Fibroblast of mammary gland (primary cell): ENCODE measurements around the gene SLC24A3.

ENCODE experiments used
- DNase-seq: peaks from one replicate; pipeline ENCODE4 v3.0.0-alpha.2; 2010; ENCODE audit warnings: low read depth
- H3K4me3 ChIP-seq: 2 replicates; pipeline ENCODE4 v1.5.1; 2011; ENCODE audit warnings: low read depth, mild to moderate bottlenecking, low read length, moderate library complexity; ENCODE audit not compliant: control insufficient read depth
- TF ChIP-seq, protein P1 (sequence below): conservative IDR thresholded peaks from 2 replicates; pipeline ENCODE4 v1.5.1; 2011; ENCODE audit warnings: low read depth, low read length, inconsistent platforms; ENCODE audit not compliant: control insufficient read depth, insufficient read depth

The SLC24A3 gene

GRCh38 chr20:19712721-19713260, 500.3 kb downstream of the SLC24A3 start:
- H3K4me3 ChIP-seq: no peak overlapping the region
- TF ChIP-seq, protein P1, sequence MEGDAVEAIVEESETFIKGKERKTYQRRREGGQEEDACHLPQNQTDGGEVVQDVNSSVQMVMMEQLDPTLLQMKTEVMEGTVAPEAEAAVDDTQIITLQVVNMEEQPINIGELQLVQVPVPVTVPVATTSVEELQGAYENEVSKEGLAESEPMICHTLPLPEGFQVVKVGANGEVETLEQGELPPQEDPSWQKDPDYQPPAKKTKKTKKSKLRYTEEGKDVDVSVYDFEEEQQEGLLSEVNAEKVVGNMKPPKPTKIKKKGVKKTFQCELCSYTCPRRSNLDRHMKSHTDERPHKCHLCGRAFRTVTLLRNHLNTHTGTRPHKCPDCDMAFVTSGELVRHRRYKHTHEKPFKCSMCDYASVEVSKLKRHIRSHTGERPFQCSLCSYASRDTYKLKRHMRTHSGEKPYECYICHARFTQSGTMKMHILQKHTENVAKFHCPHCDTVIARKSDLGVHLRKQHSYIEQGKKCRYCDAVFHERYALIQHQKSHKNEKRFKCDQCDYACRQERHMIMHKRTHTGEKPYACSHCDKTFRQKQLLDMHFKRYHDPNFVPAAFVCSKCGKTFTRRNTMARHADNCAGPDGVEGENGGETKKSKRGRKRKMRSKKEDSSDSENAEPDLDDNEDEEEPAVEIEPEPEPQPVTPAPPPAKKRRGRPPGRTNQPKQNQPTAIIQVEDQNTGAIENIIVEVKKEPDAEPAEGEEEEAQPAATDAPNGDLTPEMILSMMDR: no peak
- no peak for DNase-seq

DNA sequence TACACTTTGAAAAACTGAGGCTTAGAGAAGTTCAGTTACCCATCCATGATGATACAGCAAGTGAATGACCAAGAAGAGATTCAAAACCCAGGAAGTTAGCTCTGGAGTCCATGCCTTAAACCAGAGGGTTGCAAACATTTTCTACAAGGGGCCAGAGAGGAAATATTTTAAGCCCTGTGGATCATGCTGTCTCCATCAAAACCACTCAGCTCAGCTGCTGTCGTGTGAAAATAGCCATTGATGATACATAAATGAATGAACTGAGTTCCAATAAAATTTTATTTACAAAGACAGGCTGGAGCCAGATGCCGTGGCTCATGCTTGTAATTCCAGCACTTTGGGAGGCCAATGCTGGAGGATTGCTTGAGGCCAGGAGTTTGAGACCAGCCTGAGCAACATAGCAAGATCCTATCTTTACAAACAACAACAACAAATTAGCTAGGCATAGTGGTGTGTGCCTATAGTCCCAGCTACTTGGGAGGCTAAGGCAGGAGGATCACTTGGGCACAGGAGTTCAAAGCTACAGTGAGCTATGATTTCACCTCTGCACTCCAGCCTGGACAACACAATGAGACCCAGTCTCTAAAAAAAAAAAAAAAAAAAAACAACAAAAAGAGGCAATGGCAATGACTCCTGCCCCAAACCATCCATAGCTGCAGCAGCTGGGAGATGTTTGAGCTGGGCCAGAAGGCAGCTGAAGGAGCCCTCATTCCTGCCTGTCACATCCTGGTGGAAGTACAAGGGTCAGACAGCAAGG, 501.6 kb downstream of the SLC24A3 start:
- DNase-seq: no peak
- TF ChIP-seq, protein P1: no peak
- no peak overlapping the region for H3K4me3 ChIP-seq

- TF ChIP-seq, protein P1: no peak
- no peak for DNase-seq
Measured at GRCh38 chr20:19714579-19714840, 502.1 kb downstream of the SLC24A3 start.

DNA sequence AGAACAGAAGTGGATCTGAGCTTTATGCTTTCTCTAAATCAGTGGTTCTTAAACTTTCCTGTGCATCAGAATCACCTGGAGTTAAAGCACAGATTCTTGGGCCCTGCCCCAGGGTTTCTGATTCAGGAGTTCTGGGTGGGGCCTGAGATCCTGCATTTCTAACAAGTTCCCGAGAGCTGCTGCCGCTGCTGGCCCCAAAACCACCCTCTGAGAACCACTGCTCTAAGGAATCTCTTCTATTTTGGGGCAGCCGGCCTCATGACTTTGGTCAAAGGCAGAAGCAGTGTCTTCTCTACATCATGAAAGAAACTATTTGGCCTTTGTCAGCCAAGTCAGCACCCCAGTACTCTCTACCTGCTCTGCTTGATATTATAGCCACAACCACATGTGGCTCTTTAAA, 503.5 kb downstream of the SLC24A3 start:
- DNase-seq: no peak
- no peak overlapping the region for H3K4me3 ChIP-seq
- TF ChIP-seq, protein P1: no peak

More at GRCh38 chr20:19714579-19714840, 502.1 kb downstream of the SLC24A3 start:
- no peak overlapping the region for H3K4me3 ChIP-seq

DNA sequence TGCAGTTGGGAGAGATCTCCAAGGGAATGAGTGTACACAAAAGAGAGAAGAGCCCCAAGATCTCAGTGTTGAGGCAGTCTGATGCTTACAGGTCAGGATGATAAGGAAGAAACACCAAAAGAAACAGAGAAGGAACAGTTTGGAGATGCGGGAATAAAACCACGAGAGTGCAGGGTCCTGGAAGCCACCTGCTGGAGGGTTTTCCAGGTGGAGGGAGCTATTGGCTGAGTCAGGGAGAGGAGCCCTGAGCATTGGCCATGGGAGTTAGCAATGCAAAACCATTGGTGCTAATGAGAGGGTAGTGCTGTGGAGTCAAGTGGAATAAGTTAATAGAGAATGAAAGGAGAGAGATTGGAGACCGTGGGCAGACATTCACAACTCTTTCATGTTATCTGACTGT, 506.4 kb downstream of the SLC24A3 start:
- DNase-seq: no peak
- TF ChIP-seq, protein P1: no peak
- no peak overlapping the region for H3K4me3 ChIP-seq

DNA sequence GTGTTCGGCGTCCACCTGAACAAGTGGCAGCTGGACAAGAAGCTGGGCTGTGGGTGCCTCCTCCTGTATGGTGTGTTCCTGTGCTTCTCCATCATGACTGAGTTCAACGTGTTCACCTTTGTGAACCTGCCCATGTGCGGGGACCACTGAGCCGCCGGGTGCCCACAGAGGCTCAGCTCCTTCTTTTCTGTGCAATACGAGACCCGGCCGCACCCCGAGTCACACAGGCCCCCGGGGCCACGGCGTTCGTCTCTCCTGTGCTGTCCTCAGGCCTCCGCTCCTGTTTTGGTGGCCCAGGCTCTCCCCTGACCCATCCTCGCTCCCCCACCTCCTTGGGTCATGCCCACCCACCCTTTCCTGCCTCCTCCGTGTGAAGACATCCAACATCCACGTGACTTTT, 508.5 kb downstream of the SLC24A3 start:
- TF ChIP-seq, protein P1: no peak
- no peak overlapping the region for H3K4me3 ChIP-seq
- no peak for DNase-seq

DNA sequence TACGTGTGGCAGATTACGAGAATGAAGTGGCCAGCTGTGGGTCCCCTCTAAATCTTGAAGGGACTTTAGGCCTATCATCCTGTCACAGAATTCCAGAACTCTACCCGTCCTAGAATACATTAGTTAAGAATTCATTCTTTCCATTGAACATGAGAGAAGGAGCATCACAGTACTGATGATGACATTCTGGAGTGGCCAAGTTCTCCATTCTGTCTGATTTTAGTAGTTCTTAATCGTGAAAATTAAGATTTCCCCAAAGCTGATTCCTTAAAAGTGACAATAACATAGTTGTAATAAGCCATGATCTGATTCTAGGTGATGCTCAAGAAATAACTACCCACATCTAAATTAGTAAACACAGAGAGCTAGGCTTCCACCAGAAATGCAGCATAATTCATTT, 510.6 kb downstream of the SLC24A3 start:
- TF ChIP-seq, protein P1: no peak
- no peak overlapping the region for H3K4me3 ChIP-seq
- no peak for DNase-seq
